Naive B cell (primary cell): ENCODE measurements around the gene SORBS2. TPM values are rescaled to one million over a fixed set of nuclear protein-coding genes. Genes with fewer than 3 reads are reported as not detected.
A peak's percentile ranks its signal among the peaks of the same experiment; 100 is the strongest.

Experiments
- ATAC-seq, 2 donors: fragments of 150-1000 bp; cut with Tn5 transposase; 2 replicates each; pipeline ENCODE4 v1.10.0; 2021; ENCODE audit warnings: low read depth in 2 of 2, mild to moderate bottlenecking in 2 of 2, moderate library complexity in 2 of 2
- DNase-seq: peaks from one replicate; pipeline ENCODE4 v3.0.0; 2022
- H3K27ac Mint-ChIP-seq, 6 donors: one replicate each; pipeline ENCODE4 v1.8.0; 2020 to 2022; ENCODE audit warnings: mild to moderate bottlenecking in 6 of 6, mixed read lengths in 6 of 6, moderate library complexity in 5 of 6, inconsistent platforms in 2 of 6
- H3K27me3 Mint-ChIP-seq, 3 donors: one replicate each; pipeline ENCODE4 v1.8.0; 2021 to 2022; ENCODE audit warnings: mixed read lengths in 3 of 3, mild to moderate bottlenecking in 1 of 3
- H3K36me3 Mint-ChIP-seq, 2 donors: one replicate each; pipeline ENCODE4 v1.8.0; 2020 to 2022; ENCODE audit warnings: mixed read lengths in 2 of 2, inconsistent platforms in 1 of 2, mild to moderate bottlenecking in 1 of 2
- H3K4me1 Mint-ChIP-seq, 3 donors: one replicate each; pipeline ENCODE4 v1.8.0; 2020 to 2022; ENCODE audit warnings: mixed read lengths in 3 of 3, inconsistent platforms in 1 of 3, mild to moderate bottlenecking in 1 of 3, moderate library complexity in 1 of 3
- H3K4me3 Mint-ChIP-seq, 8 donors: one replicate each; pipeline ENCODE4 v1.8.0; 2020 to 2022; ENCODE audit warnings: mild to moderate bottlenecking in 8 of 8, mixed read lengths in 8 of 8, moderate library complexity in 8 of 8, inconsistent platforms in 2 of 8
- H3K9me3 Mint-ChIP-seq, 7 donors: one replicate each; pipeline ENCODE4 v1.8.0; 2020 to 2022; ENCODE audit warnings: mixed read lengths in 7 of 7, mild to moderate bottlenecking in 5 of 7, inconsistent platforms in 2 of 7, moderate library complexity in 1 of 7
- polyA plus RNA-seq, 6 donors: library from polyadenylated mRNA; unstranded; fragments of 300-500 nt; fragmentation: Illumina TruSeq; gene quantifications; one replicate each; pipeline ENCODE4 v1.2.3, GENCODE V29; 2021; ENCODE audit warnings: low read depth in 6 of 6

SORBS2 gene
- polyA plus RNA-seq, 6 donors from 2014 or later, result not detected

DNA sequence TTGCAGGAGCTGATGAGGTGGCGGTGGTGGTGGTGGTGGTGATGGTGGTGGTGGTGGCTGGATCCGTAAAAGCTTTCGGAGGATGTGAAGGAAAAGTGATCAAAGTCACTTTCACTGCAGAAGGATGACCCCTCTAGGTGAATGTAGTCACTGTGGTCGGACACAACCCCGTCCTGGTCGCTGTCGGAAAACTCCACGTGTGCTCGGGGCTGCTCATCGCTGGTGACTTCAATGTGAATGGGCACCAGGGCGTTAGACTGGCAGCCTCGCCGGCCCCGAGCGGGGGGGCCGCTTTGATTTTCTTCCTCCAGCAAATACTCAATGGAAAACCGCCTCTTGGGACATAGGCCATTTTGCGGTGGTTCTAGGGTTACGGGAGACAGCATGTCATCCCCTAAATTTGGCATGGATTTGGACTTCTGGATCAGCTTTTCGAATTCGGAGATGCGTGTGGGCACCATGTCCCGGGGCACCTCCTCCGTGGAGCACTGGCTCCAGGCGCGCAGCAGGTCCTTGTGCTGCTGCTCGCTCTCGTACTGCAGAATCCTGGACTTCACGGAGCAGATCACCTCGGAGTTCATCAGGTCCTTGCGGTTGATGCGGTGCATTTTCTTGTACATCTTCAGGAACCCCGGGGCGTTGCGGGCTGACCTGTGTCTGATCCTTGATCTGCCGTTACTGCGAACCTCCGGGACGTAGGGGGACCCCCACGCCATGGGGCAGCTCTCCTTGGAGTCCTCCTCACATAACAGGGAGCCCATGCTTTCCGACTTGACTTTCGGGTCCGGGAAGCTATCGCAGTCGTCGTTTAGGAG is 188.3 kb downstream of the SORBS2 start:
- H3K36me3 Mint-ChIP-seq, result no peaks in the 10 kb centered on the region
- peak overlapping the region in 1 of 6 donors; percentile 80 for H3K27ac Mint-ChIP-seq
- H3K4me3 Mint-ChIP-seq, result no peak overlapping the region
- H3K9me3 Mint-ChIP-seq, result peaks cover 0 to 2% (median 0%) of the 10 kb centered on the region in 7 donors
- peaks cover 8 to 31% (median 15%) of the 10 kb centered on the region in 3 donors for H3K27me3 Mint-ChIP-seq
- DNase-seq, result no peak
- ATAC-seq, result no peak
- no peaks in the 10 kb centered on the region for H3K4me1 Mint-ChIP-seq

DNA sequence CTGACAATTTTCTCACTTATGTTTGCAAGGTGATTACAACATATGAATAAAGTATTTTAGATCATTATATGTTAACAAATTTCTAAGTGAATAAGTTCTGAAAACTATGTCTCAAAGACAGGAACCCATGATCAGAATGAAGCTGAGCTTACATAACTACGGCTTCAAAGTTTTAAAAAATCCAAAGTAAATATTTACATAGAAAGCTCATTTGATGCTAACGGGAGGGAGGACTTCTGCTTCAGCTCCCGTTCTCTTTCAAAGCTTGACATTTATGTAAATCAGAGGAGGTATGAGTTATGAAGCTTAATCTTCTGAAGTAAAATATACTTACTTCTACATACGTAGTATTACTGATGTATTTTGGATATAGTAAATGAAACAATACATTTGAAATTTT is 203.8 kb downstream of the SORBS2 start:
- no peaks in the 10 kb centered on the region for H3K36me3 Mint-ChIP-seq
- H3K9me3 Mint-ChIP-seq, result no peaks in the 10 kb centered on the region
- H3K4me3 Mint-ChIP-seq, result no peak overlapping the region
- DNase-seq (no peak), ATAC-seq (no peak)
- H3K4me1 Mint-ChIP-seq, result peaks cover 0 to 6% (median 4%) of the 10 kb centered on the region in 3 donors
- no peak overlapping the region for H3K27ac Mint-ChIP-seq
- peaks cover 6 to 15% (median 11%) of the 10 kb centered on the region in 3 donors for H3K27me3 Mint-ChIP-seq

DNA sequence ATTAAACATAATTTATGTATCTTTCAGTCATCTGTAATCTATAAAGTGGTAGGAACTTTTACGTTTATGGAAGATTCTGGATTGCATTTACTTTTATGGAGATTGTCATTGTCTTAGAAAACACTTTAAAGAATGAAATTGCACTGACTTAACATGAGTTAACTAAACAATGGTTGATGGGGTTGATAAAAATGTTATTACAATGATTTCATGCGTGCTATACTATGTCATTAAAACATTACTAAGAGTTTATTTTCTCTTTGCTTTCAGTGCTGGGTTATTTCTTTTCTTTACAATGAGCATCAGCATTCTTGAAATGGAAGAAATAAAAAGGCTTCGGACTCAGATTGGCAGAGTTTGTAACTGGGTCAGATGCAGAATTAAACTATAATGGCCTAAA is 209.6 kb downstream of the SORBS2 start:
- Mint-ChIP-seq H3K27me3 (peaks cover 24 to 34% (median 25%) of the 10 kb centered on the region in 3 donors), H3K36me3 (no peaks in the 10 kb centered on the region), H3K4me3 (no peak overlapping the region), H3K4me1 (peaks cover 0 to 8% (median 4%) of the 10 kb centered on the region in 3 donors), H3K9me3 (no peaks in the 10 kb centered on the region), H3K27ac (no peak overlapping the region)
- ATAC-seq (no peak), DNase-seq (no peak)

DNA sequence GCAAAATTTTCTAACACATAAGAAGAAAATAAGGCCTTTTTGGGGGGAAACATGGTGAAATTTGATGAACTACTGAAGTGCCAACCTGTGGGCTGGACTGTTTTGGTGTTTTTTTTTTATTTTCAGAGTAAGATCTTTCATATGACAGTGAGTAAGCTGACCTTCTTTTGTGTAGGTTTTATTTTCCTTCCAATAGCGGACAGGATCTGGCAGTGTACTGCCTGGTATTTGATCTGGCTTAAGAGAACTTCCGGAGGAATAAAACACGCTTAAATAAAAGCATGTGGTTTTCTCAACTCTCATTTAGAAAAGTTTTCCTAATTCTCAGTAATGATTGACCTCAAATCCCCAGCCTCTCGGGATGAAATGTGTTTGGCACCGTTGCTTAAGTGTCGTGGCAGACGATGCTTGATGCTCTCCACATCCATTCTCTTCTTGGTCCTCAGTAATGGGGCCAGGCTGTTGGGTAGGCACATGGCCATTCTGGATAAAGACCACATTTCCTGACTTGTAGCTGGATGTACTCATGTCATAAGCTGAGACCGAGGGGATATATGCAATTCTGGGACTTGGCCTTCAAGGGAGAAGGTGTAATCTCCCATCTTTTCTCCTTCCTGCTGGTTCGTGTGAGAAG is 211.1 kb downstream of the SORBS2 start:
- Mint-ChIP-seq H3K9me3 (no peaks in the 10 kb centered on the region), H3K27me3 (peaks cover 30 to 37% (median 31%) of the 10 kb centered on the region in 3 donors), H3K4me1 (peaks cover 0 to 10% (median 4%) of the 10 kb centered on the region in 3 donors), H3K4me3 (no peak overlapping the region), H3K36me3 (no peaks in the 10 kb centered on the region), H3K27ac (no peak overlapping the region)
- ATAC-seq (no peak), DNase-seq (no peak)

DNA sequence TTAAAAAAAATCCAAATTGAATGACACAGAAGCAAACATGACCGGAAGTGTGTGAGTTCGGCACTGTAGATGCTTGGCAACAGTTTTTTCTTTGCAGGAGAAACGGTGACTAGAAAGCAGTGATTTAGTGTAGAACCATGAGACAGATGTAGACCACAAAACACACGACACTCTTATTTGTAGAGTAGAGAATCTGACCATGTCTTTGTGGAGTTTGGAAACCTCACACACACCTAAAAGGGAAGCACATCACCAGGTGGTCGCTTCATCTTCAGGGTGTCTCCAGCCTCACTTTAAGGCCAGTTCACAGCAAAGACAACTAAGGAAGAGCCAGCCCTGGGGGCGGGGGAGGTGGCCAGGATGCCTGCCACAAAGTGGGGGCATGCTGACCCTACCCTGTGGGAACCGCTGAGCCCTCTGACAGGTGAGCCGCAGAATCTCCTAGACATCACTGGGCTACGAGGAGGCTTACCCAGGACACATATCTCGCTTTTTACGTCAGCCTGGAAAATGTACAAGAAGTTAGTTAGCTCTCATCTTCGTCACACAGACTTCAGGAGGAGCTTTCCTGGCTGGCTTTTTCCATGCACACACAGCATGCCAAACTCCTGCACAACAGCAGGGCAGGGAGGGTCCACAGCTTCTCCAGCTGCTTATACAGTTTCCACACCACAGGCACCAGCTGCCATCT is 212.3 kb downstream of the SORBS2 start:
- Mint-ChIP-seq H3K4me3 (no peak overlapping the region), H3K27ac (peak overlapping the region in 2 of 6 donors; percentile 68 to 69), H3K4me1 (peaks cover 0 to 10% (median 4%) of the 10 kb centered on the region in 3 donors), H3K36me3 (no peaks in the 10 kb centered on the region), H3K27me3 (peaks cover 31 to 37% (median 33%) of the 10 kb centered on the region in 3 donors), H3K9me3 (no peaks in the 10 kb centered on the region)
- ATAC-seq (no peak), DNase-seq (no peak)

DNA sequence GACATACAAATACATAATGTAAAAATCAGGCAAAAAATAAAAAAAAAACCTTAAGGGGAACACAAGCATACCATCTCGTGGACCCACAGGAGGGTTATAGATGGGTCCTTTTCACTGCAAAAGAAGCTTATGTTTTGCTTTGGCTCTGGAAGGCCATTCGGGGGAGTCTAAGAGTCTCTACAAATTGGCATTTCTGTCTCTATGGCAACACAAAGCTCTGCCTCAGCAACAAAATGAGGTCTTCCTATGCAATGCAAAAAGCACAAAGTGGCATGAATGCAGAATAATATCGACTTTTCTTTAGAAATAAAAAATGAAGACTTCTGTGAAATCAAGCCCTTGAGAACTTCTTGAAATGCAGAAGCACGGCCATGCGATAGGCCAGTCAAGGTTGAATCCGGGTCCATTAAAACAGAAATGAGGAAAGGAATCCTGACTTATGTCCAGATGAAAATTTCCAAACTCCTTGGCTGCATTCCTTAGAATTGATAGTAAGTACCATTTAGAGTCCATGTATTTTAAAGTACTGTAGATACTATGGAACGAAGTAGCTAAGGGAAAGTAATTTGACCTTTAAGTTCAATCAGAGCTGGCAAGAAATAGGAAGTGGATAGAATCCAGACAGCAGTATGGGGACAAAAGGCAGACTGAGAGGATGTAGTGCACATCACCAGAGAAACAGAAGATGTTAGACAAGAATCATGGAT is 213.0 kb downstream of the SORBS2 start:
- H3K9me3 Mint-ChIP-seq, result no peaks in the 10 kb centered on the region
- no peak overlapping the region for H3K27ac Mint-ChIP-seq
- no peaks in the 10 kb centered on the region for H3K36me3 Mint-ChIP-seq
- peaks cover 33 to 35% (median 35%) of the 10 kb centered on the region in 3 donors for H3K27me3 Mint-ChIP-seq
- no peak for DNase-seq
- ATAC-seq, result no peak
- H3K4me3 Mint-ChIP-seq, result no peak overlapping the region
- H3K4me1 Mint-ChIP-seq, result peaks cover 0 to 4% (median under 1%) of the 10 kb centered on the region in 3 donors

DNA sequence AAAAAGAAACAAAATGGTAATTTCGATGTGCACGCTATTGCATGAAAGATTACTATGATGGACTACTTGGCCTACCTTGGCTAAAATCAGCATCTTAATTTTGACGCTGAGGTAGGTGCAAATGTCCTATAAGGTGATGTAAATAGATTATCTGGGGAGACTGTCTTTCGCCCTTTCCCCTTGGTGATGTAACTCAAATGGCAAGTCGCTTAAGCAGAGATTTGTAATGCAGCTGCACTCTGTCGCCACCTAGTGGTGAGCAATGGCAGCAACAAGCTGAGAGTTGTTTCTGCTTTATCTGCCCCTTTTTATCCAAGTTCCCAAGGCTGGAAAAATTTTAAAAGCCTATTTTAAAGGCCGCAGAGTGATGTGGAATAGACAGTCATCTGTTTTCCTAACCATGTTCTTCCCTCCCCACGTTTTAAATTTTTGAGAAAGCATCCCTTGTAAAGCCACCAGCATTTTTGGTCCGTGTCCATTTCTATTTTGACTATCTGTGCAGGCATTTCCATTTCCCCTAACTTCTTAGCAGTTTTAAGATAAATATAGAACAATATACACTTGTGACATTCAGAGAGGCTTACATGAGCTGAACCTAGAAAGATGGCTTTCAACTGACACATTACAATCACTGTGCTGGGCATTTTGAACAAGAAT is 214.3 kb downstream of the SORBS2 start:
- ATAC-seq (peak; percentile 61 to 69), DNase-seq (peak; percentile 56)
- Mint-ChIP-seq H3K27me3 (peaks cover 33 to 42% (median 40%) of the 10 kb centered on the region in 3 donors), H3K9me3 (no peaks in the 10 kb centered on the region), H3K4me1 (peaks cover 0 to 3% (median 0%) of the 10 kb centered on the region in 3 donors), H3K27ac (peak overlapping the region in 1 of 6 donors; percentile 73), H3K36me3 (no peaks in the 10 kb centered on the region), H3K4me3 (no peak overlapping the region)

DNA sequence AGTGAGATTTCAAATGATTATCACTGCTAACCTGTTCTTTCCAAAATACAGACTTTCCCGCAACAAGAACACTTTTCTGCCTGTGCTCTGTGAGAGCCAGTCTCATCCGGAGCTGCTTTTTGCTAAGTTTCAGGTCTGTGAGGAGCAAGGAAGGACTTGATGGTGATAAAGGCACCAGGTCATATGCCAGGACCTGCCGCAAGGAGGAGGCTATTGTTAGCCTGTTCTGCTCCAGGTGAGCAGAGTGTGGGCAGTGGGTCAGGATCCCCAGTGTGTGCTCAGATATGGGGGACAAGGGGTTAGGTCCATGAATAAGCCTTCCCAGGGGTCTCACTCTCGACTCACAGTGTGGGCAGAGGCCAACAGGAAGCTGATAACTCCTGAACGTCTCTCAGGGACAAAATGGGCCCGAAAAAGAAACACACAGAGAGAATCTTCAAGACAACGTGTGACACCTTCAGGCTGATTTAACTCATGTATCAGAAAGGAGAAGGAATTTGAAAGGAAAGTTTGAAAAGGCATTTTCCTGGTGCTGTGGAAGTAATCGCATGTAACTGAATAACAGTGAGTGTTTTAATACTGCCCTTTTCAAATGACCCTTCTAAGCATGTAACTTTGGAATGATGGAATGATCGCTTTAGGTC is 219.0 kb downstream of the SORBS2 start:
- ATAC-seq, result no peak

DNA sequence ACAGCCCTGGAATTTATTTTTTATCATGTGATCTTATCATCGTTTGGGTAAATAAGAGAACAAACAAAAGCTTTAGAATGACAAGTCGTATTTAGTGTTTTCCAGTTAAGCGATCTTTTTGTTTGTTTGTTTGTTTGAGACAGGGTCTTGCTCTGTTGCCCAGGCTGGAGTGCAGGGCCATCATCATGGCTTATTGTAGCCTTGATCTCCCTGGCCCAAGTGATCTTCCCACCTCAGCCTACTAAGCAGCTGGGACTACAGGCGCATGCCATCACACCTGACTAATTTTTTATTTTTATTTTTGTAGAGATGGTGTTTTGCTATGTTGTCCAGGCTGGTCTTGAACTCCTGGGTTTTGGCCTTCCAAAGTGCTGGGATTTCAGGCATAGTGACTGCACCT is 219.6 kb downstream of the SORBS2 start:
- H3K36me3 Mint-ChIP-seq, result peaks cover 0 to 10% of the 10 kb centered on the region in 2 donors
- ATAC-seq (no peak), DNase-seq (no peak)
- H3K9me3 Mint-ChIP-seq, result peaks cover 0 to 2% (median 0%) of the 10 kb centered on the region in 7 donors
- peaks cover 36 to 54% (median 44%) of the 10 kb centered on the region in 3 donors for H3K27me3 Mint-ChIP-seq
- H3K4me3 Mint-ChIP-seq, result no peak overlapping the region
- H3K4me1 Mint-ChIP-seq, result peaks cover 6 to 9% (median 6%) of the 10 kb centered on the region in 3 donors
- no peak overlapping the region for H3K27ac Mint-ChIP-seq

More for the DNA sequence above, 219.0 kb downstream of the SORBS2 start:
- H3K27ac Mint-ChIP-seq, result peak overlapping the region in 1 of 6 donors; percentile 74
- H3K4me1 Mint-ChIP-seq, result peaks cover under 1 to 5% (median under 1%) of the 10 kb centered on the region in 3 donors
- peaks cover 37 to 48% (median 38%) of the 10 kb centered on the region in 3 donors for H3K27me3 Mint-ChIP-seq
- H3K36me3 Mint-ChIP-seq, result peaks cover 0 to 10% of the 10 kb centered on the region in 2 donors
- no peak for DNase-seq
- H3K9me3 Mint-ChIP-seq, result no peaks in the 10 kb centered on the region
- H3K4me3 Mint-ChIP-seq, result no peak overlapping the region

DNA sequence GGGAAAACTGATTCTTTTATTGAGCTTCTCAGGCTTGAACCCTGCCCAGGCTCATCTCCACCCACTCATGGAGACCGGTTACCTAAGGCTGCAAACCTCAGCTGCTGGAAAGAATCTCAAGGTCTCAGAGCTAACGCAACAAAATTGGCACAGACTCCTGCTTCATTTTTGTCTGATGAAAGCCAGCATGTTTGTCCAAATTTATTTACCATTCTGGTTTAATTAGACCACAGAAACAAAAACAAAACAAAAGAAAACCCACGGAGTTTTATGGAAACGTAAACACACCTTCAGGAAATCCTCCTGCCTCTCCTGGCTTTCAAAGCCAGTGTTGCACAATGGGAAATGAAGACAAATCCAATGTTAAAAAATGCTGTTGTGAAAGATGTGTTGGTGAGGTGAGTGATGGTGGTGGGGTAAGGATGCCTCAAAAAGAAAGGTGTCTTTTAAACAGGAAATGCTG is 220.3 kb downstream of the SORBS2 start:
- H3K36me3 Mint-ChIP-seq, result peaks cover 5 to 10% of the 10 kb centered on the region in 2 donors
- DNase-seq, result no peak
- peaks cover 0 to 2% (median 0%) of the 10 kb centered on the region in 7 donors for H3K9me3 Mint-ChIP-seq
- no peak overlapping the region for H3K27ac Mint-ChIP-seq
- H3K4me1 Mint-ChIP-seq, result peaks cover 12 to 14% (median 13%) of the 10 kb centered on the region in 3 donors
- H3K4me3 Mint-ChIP-seq, result no peak overlapping the region
- ATAC-seq, result no peak
- peaks cover 39 to 58% (median 47%) of the 10 kb centered on the region in 3 donors for H3K27me3 Mint-ChIP-seq

DNA sequence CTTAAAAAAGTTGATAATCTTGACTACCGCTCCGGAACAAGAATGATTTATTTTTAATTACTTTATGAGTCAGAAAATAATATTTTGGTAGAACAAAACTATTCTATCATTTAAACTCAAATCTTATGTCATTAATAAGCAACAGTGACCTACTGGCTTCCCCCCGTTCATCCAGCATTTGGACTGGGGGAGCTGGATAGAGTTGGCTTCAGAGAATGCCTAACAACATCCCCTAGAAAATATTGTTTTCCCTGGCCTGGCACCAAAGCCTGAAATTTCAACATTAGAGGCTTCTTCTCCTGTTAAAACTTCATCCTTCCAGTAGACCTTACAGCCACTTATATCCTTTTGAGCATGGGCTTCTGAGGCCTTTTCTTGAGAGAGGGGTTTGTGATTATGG is 221.0 kb downstream of the SORBS2 start:
- no peak for DNase-seq
- peaks cover 39 to 56% (median 45%) of the 10 kb centered on the region in 3 donors for H3K27me3 Mint-ChIP-seq
- H3K9me3 Mint-ChIP-seq, result peaks cover 0 to 2% (median 0%) of the 10 kb centered on the region in 7 donors
- peak overlapping the region in 1 of 6 donors; percentile 25 for H3K27ac Mint-ChIP-seq
- no peak overlapping the region for H3K4me3 Mint-ChIP-seq
- H3K36me3 Mint-ChIP-seq, result peaks cover 5 to 10% of the 10 kb centered on the region in 2 donors
- no peak for ATAC-seq
- H3K4me1 Mint-ChIP-seq, result peaks cover 12 to 14% (median 13%) of the 10 kb centered on the region in 3 donors
